Left ventricle myocardium inferior (tissue), 1 donor: ENCODE data around the gene RNPEPL1. TPM values are rescaled to one million over a fixed set of nuclear protein-coding genes. Genes with fewer than 3 reads are reported as not detected.
"Not testable (repeated sequence)": the region's sequence is repeated elsewhere in the genome, so short reads cannot be mapped to it uniquely, and the experiment has no call there.

ENCODE experiments used
- DNase-seq: peaks from one replicate; pipeline ENCODE4 v3.0.0-alpha.2; 2020
- H3K27ac ChIP-seq: fragments of 200-600 bp; replicated peaks from 2 replicates; pipeline ENCODE4 v1.8.0; 2021
- H3K27me3 ChIP-seq: fragments of 200-600 bp; 2 replicates; pipeline ENCODE4 v1.8.0; 2021; ENCODE audit warnings: low read depth
- H3K36me3 ChIP-seq: fragments of 200-600 bp; 2 replicates; pipeline ENCODE4 v1.8.0; 2021
- H3K4me1 ChIP-seq: fragments of 200-600 bp; 2 replicates; pipeline ENCODE4 v1.8.0; 2021
- H3K4me3 ChIP-seq: fragments of 200-600 bp; 2 replicates; pipeline ENCODE4 v1.8.0; 2021; ENCODE audit warnings: mild to moderate bottlenecking, moderate library complexity
- H3K9me3 ChIP-seq: fragments of 200-600 bp; replicated peaks from 2 replicates; pipeline ENCODE4 v1.8.0; 2021
- CTCF ChIP-seq: fragments of 200-600 bp; IDR thresholded peaks from 2 replicates; pipeline ENCODE4 v1.8.0; 2021; ENCODE audit warnings: antibody characterized with exemption, mild to moderate bottlenecking, borderline replicate concordance
- intact Hi-C: fragments of 100-400 bp; cut with micrococcal nuclease; formaldehyde crosslinking; loops from one replicate; pipeline ENCODE4 v1.11.0; 2022
- total RNA-seq: library from RNA; stranded (reverse); fragmentation: NEBNext Ultra II Directional; extraction: Animal tissue kit (Norgen Biotek cat#: 25700); gene quantifications from one replicate; pipeline ENCODE4 v1.2.1, GENCODE V29; 2021
- donor health status: DM: no; HTN: yes; CAD: no; lungs with severe emphysema.

Gene RNPEPL1
- total RNA-seq, 1 donor from 2014 or later: 80.1 TPM

- Histone ChIP-seq H3K9me3 (peaks cover 5% of the 10 kb centered on the region), H3K4me1 (peaks cover 14% of the 10 kb centered on the region), H3K27ac (no peak overlapping the region), H3K36me3 (peaks cover 43% of the 10 kb centered on the region), H3K4me3 (no peak overlapping the region), H3K27me3 (peaks cover 26% of the 10 kb centered on the region)
- no peak for DNase-seq
- intact Hi-C loops: no loop called here
- TF ChIP-seq CTCF: no peak
Observed at GRCh38 chr2:240520974-240521350, 47.3 kb upstream of the RNPEPL1 start.

- Histone ChIP-seq H3K4me1 (peaks cover 14% of the 10 kb centered on the region), H3K27me3 (peaks cover 26% of the 10 kb centered on the region), H3K36me3 (peaks cover 47% of the 10 kb centered on the region)
- H3K4me3 ChIP-seq, H3K9me3 ChIP-seq, H3K27ac ChIP-seq, intact Hi-C loops, DNase-seq: not testable (repeated sequence)
Observed at GRCh38 chr2:240521885-240522284, 46.4 kb upstream of the RNPEPL1 start.

- intact Hi-C loops: no loop called here
- no peak for TF ChIP-seq CTCF
Observed at GRCh38 chr2:240522406-240522805, 45.9 kb upstream of the RNPEPL1 start.

GRCh38 chr2:240523451-240524281, 44.6 kb upstream of the RNPEPL1 start:
- TF ChIP-seq CTCF: no peak
- H3K4me3 ChIP-seq: no peak overlapping the region
- peaks cover 19% of the 10 kb centered on the region for H3K27me3 ChIP-seq
- no peak for DNase-seq
- no peak overlapping the region for H3K27ac ChIP-seq
- H3K4me1 ChIP-seq: peaks cover 14% of the 10 kb centered on the region
- H3K36me3 ChIP-seq: peaks cover 49% of the 10 kb centered on the region
- peaks cover 5% of the 10 kb centered on the region for H3K9me3 ChIP-seq
- intact Hi-C loops: no loop called here

More at GRCh38 chr2:240522406-240522805, 45.9 kb upstream of the RNPEPL1 start:
- Histone ChIP-seq H3K4me1 (peaks cover 14% of the 10 kb centered on the region), H3K4me3 (no peak overlapping the region), H3K36me3 (peaks cover 47% of the 10 kb centered on the region), H3K9me3 (peaks cover 5% of the 10 kb centered on the region), H3K27ac (no peak overlapping the region), H3K27me3 (peaks cover 26% of the 10 kb centered on the region)
- no peak for DNase-seq

GRCh38 chr2:240524963-240525718, 43.1 kb upstream of the RNPEPL1 start:
- Histone ChIP-seq H3K4me3 (no peak overlapping the region), H3K9me3 (peaks cover 5% of the 10 kb centered on the region), H3K36me3 (peaks cover 60% of the 10 kb centered on the region), H3K27ac (no peak overlapping the region), H3K27me3 (peaks cover 4% of the 10 kb centered on the region), H3K4me1 (peaks cover 4% of the 10 kb centered on the region)
- DNase-seq: no peak
- no peak for TF ChIP-seq CTCF
- intact Hi-C loops: no loop called here

GRCh38 chr2:240525802-240526201, 42.5 kb upstream of the RNPEPL1 start:
- Histone ChIP-seq H3K9me3 (peaks cover 6% of the 10 kb centered on the region), H3K4me3 (no peak overlapping the region), H3K27ac (no peak overlapping the region), H3K4me1 (no peaks in the 10 kb centered on the region), H3K27me3 (no peaks in the 10 kb centered on the region), H3K36me3 (peaks cover 66% of the 10 kb centered on the region)
- DNase-seq: no peak
- TF ChIP-seq CTCF: no peak
- intact Hi-C loops: no loop called here
